ENCODE measurements around the gene ARRB2. TPM values are rescaled to one million over a fixed set of nuclear protein-coding genes. Genes with fewer than 3 reads are reported as not detected.
"Not testable (repeated sequence)": the region's sequence is repeated elsewhere in the genome, so short reads cannot be mapped to it uniquely, and the experiment has no call there.

Gene ARRB2
- total RNA-seq, 3 donors from 2014 or later (not counting 1 experiment from before 2014, with no cell fraction given) = 314 to 374 (median 335) TPM

DNA sequence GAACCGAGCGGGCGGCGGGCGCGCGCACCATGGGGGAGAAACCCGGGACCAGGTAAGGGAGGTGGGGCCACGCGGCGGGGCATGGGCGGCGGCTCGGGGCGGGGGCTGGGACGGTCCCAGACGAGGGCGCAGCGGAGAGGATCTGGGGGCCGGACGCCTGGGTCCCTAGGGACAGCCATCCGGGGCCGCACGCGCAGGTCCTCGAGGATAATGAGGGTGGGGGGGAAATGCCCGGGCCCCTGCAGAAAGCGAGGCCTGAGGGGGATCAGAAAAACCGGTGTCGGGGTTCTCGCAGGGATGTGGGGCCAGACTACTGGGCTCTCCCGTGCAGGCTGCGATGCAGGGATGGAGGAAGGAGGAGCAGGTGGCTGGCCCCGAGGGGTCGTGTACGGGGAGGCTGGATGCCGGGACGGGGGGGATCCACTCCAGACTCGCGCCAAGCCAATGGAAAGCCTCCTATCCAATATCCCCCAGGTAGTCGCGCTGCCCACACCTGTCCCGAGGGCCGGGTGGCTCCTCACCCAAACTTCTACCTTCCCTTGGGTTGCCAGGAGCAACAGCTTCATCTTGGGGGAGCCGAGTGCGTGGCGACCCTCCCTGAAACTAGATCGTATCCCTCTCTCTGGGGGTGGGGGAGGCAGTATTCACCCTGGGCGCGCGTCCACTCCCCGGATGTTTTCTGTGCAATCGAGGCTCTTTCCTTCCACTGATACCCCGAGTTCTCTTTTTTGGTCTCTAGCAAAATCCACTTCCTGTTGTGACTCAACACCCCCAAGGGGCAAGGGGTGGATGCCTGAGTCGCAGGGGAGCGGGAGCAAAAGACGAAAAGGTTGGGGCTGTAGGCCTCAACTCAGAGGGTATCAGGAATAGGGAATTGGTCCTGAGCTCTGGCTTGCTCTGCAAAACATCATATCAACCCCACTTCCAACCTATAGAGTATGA is 532 bp downstream of the ARRB2 start:
- peak overlapping the region; percentile 88 for H3K27ac ChIP-seq (ENCODE audit: low read length)
- H3K36me3 ChIP-seq (ENCODE audit: control insufficient read depth, insufficient read depth, low read length) = peaks cover 4% of the 10 kb centered on the region
- intact Hi-C loops (cut with micrococcal nuclease) = loop anchor here (1.0 to 5.0 kb wide), 3 partner anchors 20 to 178 kb away; partner anchors contain the start of gene MED11
- Mint-ChIP-seq H3K9me3 (no peaks in the 10 kb centered on the region), H3K27me3 (ENCODE audit: low read depth in 2 of 2) (no peaks in the 10 kb centered on the region), H3K36me3 (no peaks in the 10 kb centered on the region), H3K27ac (peak overlapping the region; percentile 90 to 93), H3K4me1 (peaks cover 51 to 62% of the 10 kb centered on the region in 2 donors), H3K4me3 (peak overlapping the region; percentile 95)
- DNase-seq (peak; percentile 36 to 68), ATAC-seq (no peak)
- under 1% methylated on average over 52 of the region's 57 CpGs for WGBS (ENCODE audit: insufficient coverage)
- H3K27me3 ChIP-seq (ENCODE audit: control insufficient read depth, insufficient read depth, low read length) = no peaks in the 10 kb centered on the region
- no peaks in the 10 kb centered on the region for H3K9me3 ChIP-seq (ENCODE audit: control insufficient read depth, insufficient read depth, low read length)
- TF ChIP-seq, protein P1, sequence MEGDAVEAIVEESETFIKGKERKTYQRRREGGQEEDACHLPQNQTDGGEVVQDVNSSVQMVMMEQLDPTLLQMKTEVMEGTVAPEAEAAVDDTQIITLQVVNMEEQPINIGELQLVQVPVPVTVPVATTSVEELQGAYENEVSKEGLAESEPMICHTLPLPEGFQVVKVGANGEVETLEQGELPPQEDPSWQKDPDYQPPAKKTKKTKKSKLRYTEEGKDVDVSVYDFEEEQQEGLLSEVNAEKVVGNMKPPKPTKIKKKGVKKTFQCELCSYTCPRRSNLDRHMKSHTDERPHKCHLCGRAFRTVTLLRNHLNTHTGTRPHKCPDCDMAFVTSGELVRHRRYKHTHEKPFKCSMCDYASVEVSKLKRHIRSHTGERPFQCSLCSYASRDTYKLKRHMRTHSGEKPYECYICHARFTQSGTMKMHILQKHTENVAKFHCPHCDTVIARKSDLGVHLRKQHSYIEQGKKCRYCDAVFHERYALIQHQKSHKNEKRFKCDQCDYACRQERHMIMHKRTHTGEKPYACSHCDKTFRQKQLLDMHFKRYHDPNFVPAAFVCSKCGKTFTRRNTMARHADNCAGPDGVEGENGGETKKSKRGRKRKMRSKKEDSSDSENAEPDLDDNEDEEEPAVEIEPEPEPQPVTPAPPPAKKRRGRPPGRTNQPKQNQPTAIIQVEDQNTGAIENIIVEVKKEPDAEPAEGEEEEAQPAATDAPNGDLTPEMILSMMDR (IDR thresholded peaks at IDR 0.05) = no peak
- peak overlapping the region; percentile 96 for H3K4me3 ChIP-seq (ENCODE audit: low read length)
- H3K4me1 ChIP-seq (ENCODE audit: control insufficient read depth, insufficient read depth, low read length) = peaks cover 59% of the 10 kb centered on the region

DNA sequence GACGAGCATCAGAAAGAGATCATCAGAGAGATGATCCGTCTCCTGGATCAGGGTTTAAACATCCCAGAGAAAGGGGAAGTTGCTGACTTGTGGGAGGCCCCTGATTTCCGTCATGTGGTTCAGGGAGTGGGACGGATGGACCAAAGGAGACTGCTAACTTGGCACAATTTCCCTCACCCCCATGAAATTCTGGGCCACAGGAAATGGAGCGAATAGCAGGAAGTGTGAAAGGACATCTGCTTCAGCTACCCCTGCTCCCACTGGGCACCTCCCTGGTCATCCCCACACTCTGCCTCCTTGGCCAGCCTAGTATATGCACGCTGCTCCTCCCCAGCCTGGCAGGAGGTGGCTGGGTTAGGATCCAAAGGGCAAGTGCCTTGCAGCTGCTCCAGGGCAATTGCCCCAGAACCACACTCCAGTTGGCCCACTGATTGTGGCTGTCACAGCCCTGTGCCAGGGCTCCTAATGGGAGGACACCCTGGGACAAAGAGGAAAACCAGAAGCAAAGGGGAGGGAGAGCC is 1.3 kb downstream of the ARRB2 start:
- no peaks in the 10 kb centered on the region for H3K27me3 ChIP-seq (ENCODE audit: control insufficient read depth, insufficient read depth, low read length)
- TF ChIP-seq, protein P1 (IDR thresholded peaks at IDR 0.05) = no peak
- DNase-seq (no peak), ATAC-seq (no peak)
- 22% methylated on average over 6 of the region's 6 CpGs for WGBS (ENCODE audit: insufficient coverage)
- peak overlapping the region; percentile 88 for H3K27ac ChIP-seq (ENCODE audit: low read length)
- peaks cover 54 to 68% of the 10 kb centered on the region in 2 donors for H3K4me1 Mint-ChIP-seq
- peak overlapping the region; percentile 96 for H3K4me3 ChIP-seq (ENCODE audit: low read length)
- H3K27me3 Mint-ChIP-seq (ENCODE audit: low read depth in 2 of 2) = no peaks in the 10 kb centered on the region
- no peaks in the 10 kb centered on the region for H3K9me3 ChIP-seq (ENCODE audit: control insufficient read depth, insufficient read depth, low read length)
- no peaks in the 10 kb centered on the region for H3K9me3 Mint-ChIP-seq
- no peaks in the 10 kb centered on the region for H3K36me3 Mint-ChIP-seq
- peak overlapping the region; percentile 95 for H3K4me3 Mint-ChIP-seq
- H3K36me3 ChIP-seq (ENCODE audit: control insufficient read depth, insufficient read depth, low read length) = peaks cover 11% of the 10 kb centered on the region
- H3K4me1 ChIP-seq (ENCODE audit: control insufficient read depth, insufficient read depth, low read length) = peaks cover 66% of the 10 kb centered on the region
- H3K27ac Mint-ChIP-seq = peak overlapping the region; percentile 90 to 93
- intact Hi-C loops (cut with micrococcal nuclease) = loop anchor here (5.0 kb wide), 1 partner anchor 81 kb away; no protein-coding TSS in a partner anchor

DNA sequence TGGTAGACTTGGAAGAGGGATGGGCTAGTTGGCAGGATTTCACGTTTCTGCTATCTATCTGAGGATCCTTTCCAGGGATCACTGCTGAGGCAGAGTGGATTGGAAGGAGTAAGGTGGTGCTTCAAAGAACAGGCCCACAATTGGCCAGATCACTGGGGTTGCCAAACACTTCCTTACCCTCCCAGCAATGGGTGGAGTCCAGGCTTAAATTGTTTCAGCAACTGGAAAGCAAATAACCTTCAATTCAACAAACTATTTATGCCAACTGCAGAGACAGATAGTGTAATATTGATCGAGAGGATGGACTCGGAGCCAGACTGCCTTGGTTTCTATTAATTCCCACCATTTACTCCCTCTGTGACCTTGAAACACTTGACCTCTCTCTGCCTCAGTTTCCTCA is 2.1 kb downstream of the ARRB2 start:
- no peaks in the 10 kb centered on the region for H3K36me3 Mint-ChIP-seq
- H3K27me3 Mint-ChIP-seq (ENCODE audit: low read depth in 2 of 2) = no peaks in the 10 kb centered on the region
- TF ChIP-seq, protein P1 (IDR thresholded peaks at IDR 0.05) = no peak
- H3K27ac Mint-ChIP-seq = peak overlapping the region; percentile 90 to 93
- Histone ChIP-seq H3K27ac (ENCODE audit: low read length) (peak overlapping the region; percentile 88), H3K27me3 (ENCODE audit: control insufficient read depth, insufficient read depth, low read length) (no peaks in the 10 kb centered on the region), H3K36me3 (ENCODE audit: control insufficient read depth, insufficient read depth, low read length) (peaks cover 19% of the 10 kb centered on the region), H3K9me3 (ENCODE audit: control insufficient read depth, insufficient read depth, low read length) (no peaks in the 10 kb centered on the region), H3K4me1 (ENCODE audit: control insufficient read depth, insufficient read depth, low read length) (peaks cover 74% of the 10 kb centered on the region), H3K4me3 (ENCODE audit: low read length) (no peak overlapping the region)
- 90% methylated on average over 3 of the region's 3 CpGs for WGBS (ENCODE audit: insufficient coverage)
- ATAC-seq = no peak
- peaks cover 62 to 76% of the 10 kb centered on the region in 2 donors for H3K4me1 Mint-ChIP-seq
- intact Hi-C loops (cut with micrococcal nuclease) = loop anchor here (5.0 kb wide), 1 partner anchor 80 kb away; no protein-coding TSS in a partner anchor
- DNase-seq = peak in 1 of 2 donors; percentile 28
- H3K4me3 Mint-ChIP-seq = peak overlapping the region; percentile 95
- H3K9me3 Mint-ChIP-seq = no peaks in the 10 kb centered on the region

DNA sequence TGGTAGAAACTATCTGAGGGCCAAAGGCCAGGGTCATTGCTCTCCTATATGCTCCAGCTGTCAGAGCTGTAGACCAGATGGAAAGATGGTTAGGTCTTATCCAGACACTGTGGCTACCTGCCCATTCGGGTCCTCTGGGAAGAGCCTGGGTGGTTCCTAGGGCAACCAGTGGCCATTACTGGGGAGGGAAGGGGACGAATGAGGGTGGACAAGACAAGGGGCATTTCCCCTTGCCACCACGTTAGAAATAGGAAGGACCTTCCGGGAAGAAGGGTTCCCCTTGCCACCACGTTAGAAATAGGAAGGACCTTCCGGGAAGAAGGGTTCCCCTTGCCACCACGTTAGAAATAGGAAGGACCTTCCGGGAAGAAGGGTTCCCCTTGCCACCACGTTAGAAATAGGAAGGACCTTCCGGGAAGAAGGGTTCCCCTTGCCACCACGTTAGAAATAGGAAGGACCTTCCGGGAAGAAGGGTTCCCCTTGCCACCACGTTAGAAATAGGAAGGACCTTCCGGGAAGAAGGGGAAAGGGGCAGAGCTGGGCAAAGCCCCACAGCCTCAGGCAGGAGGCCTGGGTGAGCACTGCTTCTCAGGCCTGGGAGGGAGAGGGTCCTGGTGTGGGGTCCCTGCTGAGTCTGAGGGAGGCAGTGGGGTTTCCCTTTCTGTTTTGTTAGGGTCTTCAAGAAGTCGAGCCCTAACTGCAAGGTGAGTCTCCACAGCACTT is 4.1 kb downstream of the ARRB2 start:
- not testable (repeated sequence) for H3K27me3 Mint-ChIP-seq (ENCODE audit: low read depth in 2 of 2); ATAC-seq; DNase-seq; H3K36me3 Mint-ChIP-seq; H3K9me3 Mint-ChIP-seq; H3K27me3 ChIP-seq (ENCODE audit: control insufficient read depth, insufficient read depth, low read length); H3K9me3 ChIP-seq (ENCODE audit: control insufficient read depth, insufficient read depth, low read length)
- peaks cover 89% of the 10 kb centered on the region for H3K4me1 ChIP-seq (ENCODE audit: control insufficient read depth, insufficient read depth, low read length)
- H3K27ac ChIP-seq (ENCODE audit: low read length) = peak overlapping the region; percentile 90
- WGBS (ENCODE audit: insufficient coverage) = 40% methylated on average over 5 of the region's 15 CpGs
- peaks cover 38% of the 10 kb centered on the region for H3K36me3 ChIP-seq (ENCODE audit: control insufficient read depth, insufficient read depth, low read length)
- Mint-ChIP-seq H3K4me1 (peaks cover 54 to 82% of the 10 kb centered on the region in 2 donors), H3K27ac (peak overlapping the region; percentile 90 to 96), H3K4me3 (peak overlapping the region; percentile 87)
- peak overlapping the region; percentile 20 for H3K4me3 ChIP-seq (ENCODE audit: low read length)
- intact Hi-C loops (cut with micrococcal nuclease) = loop anchor here (5.0 kb wide), 1 partner anchor 78 kb away; no protein-coding TSS in a partner anchor
